Measurements from ENCODE around the gene SLC25A22.

DNA sequence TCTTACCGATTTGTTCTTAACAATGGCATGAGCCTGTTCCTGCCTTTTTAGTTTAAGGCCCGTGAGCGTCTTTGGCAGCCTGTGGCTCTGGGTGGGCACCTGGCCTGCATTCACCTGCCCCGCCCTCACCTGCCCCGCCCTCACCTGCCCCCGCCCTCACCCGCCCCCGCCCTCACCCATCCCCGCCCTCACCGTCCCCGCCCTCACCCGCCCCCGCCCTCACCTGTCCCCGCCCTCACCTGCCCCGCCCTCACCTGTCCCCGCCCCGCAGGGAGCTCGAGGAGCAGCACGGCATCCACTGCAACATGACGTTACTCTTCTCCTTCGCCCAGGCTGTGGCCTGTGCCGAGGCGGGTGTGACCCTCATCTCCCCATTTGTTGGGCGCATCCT is 35.0 kb downstream of the SLC25A22 start:
- TF ChIP-seq, protein P1, sequence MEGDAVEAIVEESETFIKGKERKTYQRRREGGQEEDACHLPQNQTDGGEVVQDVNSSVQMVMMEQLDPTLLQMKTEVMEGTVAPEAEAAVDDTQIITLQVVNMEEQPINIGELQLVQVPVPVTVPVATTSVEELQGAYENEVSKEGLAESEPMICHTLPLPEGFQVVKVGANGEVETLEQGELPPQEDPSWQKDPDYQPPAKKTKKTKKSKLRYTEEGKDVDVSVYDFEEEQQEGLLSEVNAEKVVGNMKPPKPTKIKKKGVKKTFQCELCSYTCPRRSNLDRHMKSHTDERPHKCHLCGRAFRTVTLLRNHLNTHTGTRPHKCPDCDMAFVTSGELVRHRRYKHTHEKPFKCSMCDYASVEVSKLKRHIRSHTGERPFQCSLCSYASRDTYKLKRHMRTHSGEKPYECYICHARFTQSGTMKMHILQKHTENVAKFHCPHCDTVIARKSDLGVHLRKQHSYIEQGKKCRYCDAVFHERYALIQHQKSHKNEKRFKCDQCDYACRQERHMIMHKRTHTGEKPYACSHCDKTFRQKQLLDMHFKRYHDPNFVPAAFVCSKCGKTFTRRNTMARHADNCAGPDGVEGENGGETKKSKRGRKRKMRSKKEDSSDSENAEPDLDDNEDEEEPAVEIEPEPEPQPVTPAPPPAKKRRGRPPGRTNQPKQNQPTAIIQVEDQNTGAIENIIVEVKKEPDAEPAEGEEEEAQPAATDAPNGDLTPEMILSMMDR (IDR thresholded peaks at IDR 0.05) = no peak
- TF ChIP-seq SIN3A (IDR thresholded peaks at IDR 0.05; ENCODE audit: borderline replicate concordance, low read depth, low read length) (no peak), RFX5 (IDR thresholded peaks at IDR 0.05; ENCODE audit: low read length) (no peak), JUND (IDR thresholded peaks at IDR 0.05) (no peak), FOSL2 (IDR thresholded peaks at IDR 0.05; ENCODE audit: borderline replicate concordance, low read depth) (no peak)
